Left ventricle myocardium superior (tissue), 1 donor: ENCODE measurements around the gene EFNB3. TPM values are rescaled to one million over a fixed set of nuclear protein-coding genes. Genes with fewer than 3 reads are reported as not detected.

Experiments
- ATAC-seq: fragments of 200-7000 bp; cut with Tn5 transposase; one replicate; pipeline ENCODE4 v1.9.1; 2020; ENCODE audit warnings: mild to moderate bottlenecking, moderate library complexity
- DNase-seq: peaks from one replicate; pipeline ENCODE4 v3.0.0-alpha.2; 2020
- intact Hi-C: fragments of 100-400 bp; cut with micrococcal nuclease; formaldehyde crosslinking; loops from one replicate; pipeline ENCODE4 v1.11.0; 2022
- total RNA-seq: library from RNA; stranded (reverse); fragmentation: NEBNext Ultra II Directional; extraction: Animal tissue kit (Norgen Biotek cat#: 25700); gene quantifications from one replicate; pipeline ENCODE4 v1.2.1, GENCODE V29; 2021
- donor health status: DM: no; HTN: yes; CAD: no; lungs with severe emphysema.

The EFNB3 gene
- total RNA-seq, 1 donor from 2014 or later, result 0.25 TPM

DNA sequence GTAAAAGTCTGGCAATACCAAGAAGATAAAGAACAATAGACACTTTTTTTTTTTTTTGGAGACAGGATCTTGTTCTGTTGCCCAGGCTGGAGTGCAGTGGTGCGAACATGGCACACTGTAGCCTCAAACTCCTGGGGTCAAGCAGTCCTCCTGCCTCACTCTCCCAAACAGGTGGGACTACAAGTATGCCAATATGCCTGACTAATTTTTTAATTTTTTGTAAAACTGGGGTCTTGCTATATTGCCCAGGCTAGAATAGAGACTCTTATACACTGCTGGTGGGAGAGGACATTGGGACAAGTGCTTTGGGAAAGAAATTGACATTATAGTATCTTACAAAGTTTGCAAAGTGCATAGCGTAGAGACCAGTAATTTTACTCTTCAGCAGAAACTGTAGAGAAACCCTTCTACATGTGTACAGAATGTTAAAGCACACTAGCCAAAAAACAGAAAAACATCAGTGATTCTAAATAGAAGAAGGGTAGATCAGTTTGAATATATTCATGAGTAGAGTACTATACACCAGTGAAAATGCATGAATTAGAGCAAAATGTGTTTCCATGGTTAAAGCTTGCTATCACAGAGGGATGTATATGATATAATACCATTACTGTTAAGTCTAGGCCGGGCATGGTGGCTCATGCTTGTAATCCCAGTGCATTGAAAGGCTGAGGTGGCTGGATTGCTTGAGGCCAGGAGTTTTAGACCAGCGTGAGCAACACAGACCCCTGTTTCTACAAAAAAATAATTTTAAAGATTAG is 7.0 kb upstream of the EFNB3 start:
- ATAC-seq (no peak), DNase-seq (no peak)
- intact Hi-C loops, result no loop called here

DNA sequence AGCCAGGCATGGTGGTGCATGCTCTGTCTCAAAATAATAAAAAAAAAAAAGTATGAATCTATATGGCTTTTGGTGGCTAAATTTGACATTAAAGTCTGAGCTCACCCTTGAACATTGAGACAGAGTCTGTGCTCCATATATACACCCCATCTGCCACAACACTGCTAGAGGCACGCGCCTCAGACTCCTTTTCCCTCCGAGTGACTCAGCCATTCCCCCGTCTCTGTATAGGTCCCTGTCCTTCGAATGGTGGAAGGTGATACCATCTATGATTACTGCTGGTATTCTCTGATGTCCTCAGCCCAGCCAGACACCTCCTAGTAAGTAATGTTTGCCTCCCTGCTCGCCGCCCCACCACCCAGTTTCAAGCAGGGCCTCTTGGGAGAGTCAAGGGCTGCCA is 4.5 kb upstream of the EFNB3 start:
- intact Hi-C loops, result no loop called here
- no peak for DNase-seq
- no peak for ATAC-seq

- DNase-seq (no peak), ATAC-seq (no peak)
- intact Hi-C loops, result no loop called here
Measured at GRCh38 chr17:7701681-7702080, 3.3 kb upstream of the EFNB3 start.

DNA sequence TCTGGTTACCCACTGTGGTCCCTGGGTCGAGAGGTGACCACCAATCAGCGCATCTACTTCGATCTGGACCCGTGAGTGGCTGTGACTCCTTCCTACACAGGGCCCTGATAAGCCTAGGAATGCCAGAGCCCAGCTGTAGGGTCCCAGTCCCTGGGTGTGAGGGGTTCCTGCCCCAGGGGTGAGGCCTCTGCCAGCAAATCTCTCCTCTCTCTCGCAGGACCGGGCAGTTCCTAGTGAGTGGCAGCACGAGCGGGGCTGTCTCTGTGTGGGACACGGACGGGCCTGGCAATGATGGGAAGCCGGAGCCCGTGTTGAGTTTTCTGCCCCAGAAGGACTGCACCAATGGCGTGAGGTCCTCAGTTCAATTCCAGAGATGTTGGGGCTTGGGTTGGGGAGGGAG is 2.2 kb upstream of the EFNB3 start:
- DNase-seq, result no peak
- intact Hi-C loops, result no loop called here
- ATAC-seq, result no peak

- intact Hi-C loops, result no loop called here
- ATAC-seq (peak; percentile 70), DNase-seq (no peak)
Measured at GRCh38 chr17:7703584-7704479, 1.2 kb upstream of the EFNB3 start.

GRCh38 chr17:7705269-7706255 is 560 bp downstream of the EFNB3 start:
- intact Hi-C loops, result no loop called here
- DNase-seq (no peak), ATAC-seq (no peak)

GRCh38 chr17:7706631-7707354 is 1.8 kb downstream of the EFNB3 start:
- intact Hi-C loops, result no loop called here
- DNase-seq (no peak), ATAC-seq (no peak)

GRCh38 chr17:7707446-7707845 is 2.4 kb downstream of the EFNB3 start:
- intact Hi-C loops, result no loop called here
- DNase-seq, result no peak
- no peak for ATAC-seq

DNA sequence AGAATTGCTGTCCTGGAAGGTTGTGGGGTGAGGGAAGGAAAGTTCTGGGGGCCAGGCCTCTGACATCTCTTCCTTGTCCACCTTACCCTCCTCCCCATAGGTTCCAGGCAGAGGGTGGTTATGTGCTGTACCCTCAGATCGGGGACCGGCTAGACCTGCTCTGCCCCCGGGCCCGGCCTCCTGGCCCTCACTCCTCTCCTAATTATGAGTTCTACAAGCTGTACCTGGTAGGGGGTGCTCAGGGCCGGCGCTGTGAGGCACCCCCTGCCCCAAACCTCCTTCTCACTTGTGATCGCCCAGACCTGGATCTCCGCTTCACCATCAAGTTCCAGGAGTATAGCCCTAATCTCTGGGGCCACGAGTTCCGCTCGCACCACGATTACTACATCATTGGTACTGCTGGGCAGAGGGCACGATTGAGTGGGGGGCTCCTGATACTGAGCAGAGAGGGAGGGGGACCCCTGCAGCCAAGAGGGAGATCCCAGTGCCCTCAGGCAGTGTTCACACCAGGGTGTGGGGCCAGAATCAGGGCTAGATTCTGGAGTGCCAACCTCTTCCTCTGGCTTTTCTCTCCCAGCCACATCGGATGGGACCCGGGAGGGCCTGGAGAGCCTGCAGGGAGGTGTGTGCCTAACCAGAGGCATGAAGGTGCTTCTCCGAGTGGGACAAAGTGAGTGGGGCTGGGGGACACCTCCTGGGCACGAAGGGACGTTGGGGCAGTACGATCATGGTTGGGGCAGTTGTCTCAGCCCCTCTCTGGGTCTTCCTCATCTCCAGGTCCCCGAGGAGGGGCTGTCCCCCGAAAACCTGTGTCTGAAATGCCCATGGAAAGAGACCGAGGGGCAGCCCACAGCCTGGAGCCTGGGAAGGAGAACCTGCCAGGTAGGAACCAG is 3.1 kb downstream of the EFNB3 start:
- ATAC-seq (no peak), DNase-seq (no peak)
- intact Hi-C loops, result no loop called here

GRCh38 chr17:7709031-7709430 is 4.0 kb downstream of the EFNB3 start:
- ATAC-seq, result no peak
- DNase-seq, result no peak
- intact Hi-C loops, result no loop called here

- DNase-seq, result no peak
- ATAC-seq, result no peak
- intact Hi-C loops, result no loop called here
Measured at GRCh38 chr17:7710301-7710700, 5.3 kb downstream of the EFNB3 start.

GRCh38 chr17:7711051-7711755 is 6.2 kb downstream of the EFNB3 start:
- DNase-seq (no peak), ATAC-seq (no peak)
- intact Hi-C loops, result no loop called here

DNA sequence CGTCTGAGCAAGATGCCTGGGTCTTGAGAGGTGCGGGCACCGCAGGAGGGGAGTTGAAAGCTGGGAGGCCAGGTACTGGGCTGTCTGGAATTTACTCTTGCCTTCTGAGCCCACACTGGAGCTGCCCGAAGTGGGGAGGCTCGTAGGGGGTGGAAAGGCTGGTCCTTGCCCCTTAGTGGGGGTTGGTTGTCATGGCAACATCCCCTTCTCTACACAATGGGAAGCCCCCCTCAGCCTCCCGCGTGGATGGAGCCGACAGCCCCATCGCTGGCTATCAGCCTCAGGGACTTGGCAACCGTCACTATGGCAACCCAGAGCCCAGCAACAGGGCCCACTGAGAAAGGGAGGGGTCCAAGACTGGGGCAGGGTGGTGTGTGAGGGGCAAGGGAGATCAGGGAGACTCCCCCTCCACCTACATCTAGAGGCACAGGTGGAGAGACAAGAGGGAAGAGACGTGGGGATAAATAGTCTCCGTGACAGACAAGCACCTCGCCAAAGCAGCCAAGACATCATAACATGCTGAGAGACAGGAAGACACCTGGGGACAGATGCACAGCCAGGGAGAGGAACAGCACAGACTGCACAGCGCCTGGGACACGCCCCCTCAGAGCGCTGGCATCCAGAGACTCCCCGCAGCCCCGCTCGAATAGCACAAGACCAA is 7.2 kb downstream of the EFNB3 start:
- intact Hi-C loops, result no loop called here
- DNase-seq, result no peak
- ATAC-seq, result no peak

- intact Hi-C loops, result no loop called here
- ATAC-seq (no peak), DNase-seq (no peak)
Measured at GRCh38 chr17:7713782-7714181, 8.8 kb downstream of the EFNB3 start.

DNA sequence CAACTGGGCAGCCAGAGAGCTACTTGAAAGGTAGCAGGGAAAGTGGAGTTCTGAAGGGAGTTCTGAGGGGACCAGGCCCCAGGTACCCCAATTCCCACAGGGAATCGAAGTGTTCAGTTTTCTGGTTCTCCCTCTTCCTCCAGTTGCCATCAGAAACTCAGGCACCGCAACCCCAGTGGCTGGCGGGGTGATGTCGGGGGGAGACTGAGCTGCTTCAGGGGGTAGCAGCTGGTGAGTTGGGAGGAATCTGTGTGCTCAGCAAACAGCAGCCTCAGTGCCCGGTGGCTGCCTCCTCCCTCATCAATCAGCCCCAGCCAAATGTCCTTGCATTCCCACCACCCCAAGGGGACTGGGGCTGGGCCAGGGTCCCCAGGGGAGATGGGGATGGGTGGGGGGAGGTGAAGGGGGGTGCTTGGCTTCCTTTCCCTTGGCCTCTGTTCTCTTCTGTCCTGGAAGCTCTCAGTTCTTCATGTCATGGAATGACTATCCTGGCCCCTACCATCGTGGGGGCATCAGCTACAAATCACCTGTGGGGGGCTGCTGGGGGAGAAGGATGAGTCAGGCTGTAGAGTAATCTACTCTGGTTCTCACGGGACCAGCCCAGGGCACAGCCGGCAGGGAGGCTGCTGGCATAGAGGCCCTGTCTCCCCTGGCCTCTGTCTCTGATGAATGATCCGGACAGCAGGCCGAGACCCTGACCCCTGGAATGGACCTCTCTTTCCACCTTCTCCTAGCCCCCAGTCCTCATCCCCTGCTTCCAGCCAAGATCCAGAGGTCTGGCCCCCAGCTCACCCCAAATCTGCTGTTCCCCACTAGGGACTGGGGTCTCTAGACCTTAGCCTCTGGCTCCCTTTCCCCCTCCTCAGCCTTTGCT is 10.0 kb downstream of the EFNB3 start:
- DNase-seq (no peak), ATAC-seq (no peak)
- intact Hi-C loops, result no loop called here
